GM12873 (cell line): ENCODE measurements around the gene TP53BP2.

Experiments
- CTCF ChIP-seq: IDR thresholded peaks from 2 replicates; pipeline ENCODE4 v1.5.1; 2012; ENCODE audit warnings: low read depth, mild to moderate bottlenecking, moderate library complexity, low read length, control low read depth; ENCODE audit not compliant: insufficient read depth; ENCODE audit errors: missing control alignments

The TP53BP2 gene

GRCh38 chr1:223770621-223771315 is 75.0 kb downstream of the TP53BP2 start:
- no peak for TF ChIP-seq CTCF

- no peak for TF ChIP-seq CTCF
Observed at GRCh38 chr1:223765719-223766340, 79.9 kb downstream of the TP53BP2 start.

GRCh38 chr1:223765036-223765718 is 80.6 kb downstream of the TP53BP2 start:
- TF ChIP-seq CTCF: no peak

- no peak for TF ChIP-seq CTCF
Observed at GRCh38 chr1:223763881-223764280, 81.9 kb downstream of the TP53BP2 start.

- TF ChIP-seq CTCF: no peak
Observed at GRCh38 chr1:223763251-223763650, 82.5 kb downstream of the TP53BP2 start.

- TF ChIP-seq CTCF: no peak
Observed at GRCh38 chr1:223761411-223761810, 84.3 kb downstream of the TP53BP2 start.

- TF ChIP-seq CTCF: no peak
Observed at GRCh38 chr1:223760833-223761232, 84.9 kb downstream of the TP53BP2 start.
